ENCODE data around the gene KBTBD8. TPM values are rescaled to one million over a fixed set of nuclear protein-coding genes. Genes with fewer than 3 reads are reported as not detected.

Gene KBTBD8
- total RNA-seq, 1 experiment from 2014 or later: 0.91 TPM

GRCh38 chr3:66991459-66991858 lies 6.6 kb upstream of the KBTBD8 start:
- Histone ChIP-seq H3K4me1 (ENCODE audit: insufficient read depth, low read length) (no peaks in the 10 kb centered on the region), H4K20me1 (ENCODE audit: low read length) (no peaks in the 10 kb centered on the region), H3K9ac (ENCODE audit: low read length) (no peak overlapping the region), H3F3A (ENCODE audit: low read length, unreplicated experiment) (no peaks in the 10 kb centered on the region), H3K27ac (ENCODE audit: low read length) (no peak overlapping the region), H3K9me3 (ENCODE audit: low read length) (no peaks in the 10 kb centered on the region), H3K9me2 (replicated peaks; ENCODE audit: low read length) (no peaks in the 10 kb centered on the region), H3K4me3 (ENCODE audit: low read length) (no peak overlapping the region), H3K79me2 (ENCODE audit: low read length) (no peaks in the 10 kb centered on the region), H3K27me3 (ENCODE audit: low read length) (no peaks in the 10 kb centered on the region), H3K36me3 (ENCODE audit: low read depth, low read length) (no peaks in the 10 kb centered on the region), H3K4me2 (ENCODE audit: low read length) (no peak overlapping the region), H2AFZ (ENCODE audit: low read length) (no peak overlapping the region)
- DNase-seq (peak; percentile 31), ATAC-seq (no peak)
- TF ChIP-seq CTCF (conservative IDR thresholded peaks at IDR 0.05; ENCODE audit: low read depth, low read length) (no peak), EZH2phosphoT487 (IDR thresholded peaks at IDR 0.05; ENCODE audit: borderline replicate concordance, low read length) (no peak), EZH2 (IDR thresholded peaks at IDR 0.05; ENCODE audit: low read length, unreplicated experiment) (no peak)
- ChIA-PET CTCF (no interaction called here), POLR2A (ENCODE audit: unreplicated experiment) (no interaction called here)
- no TSS peak for BruUV-seq (replicated peaks)
- intact Hi-C loops (cut with micrococcal nuclease): no loop called here

DNA sequence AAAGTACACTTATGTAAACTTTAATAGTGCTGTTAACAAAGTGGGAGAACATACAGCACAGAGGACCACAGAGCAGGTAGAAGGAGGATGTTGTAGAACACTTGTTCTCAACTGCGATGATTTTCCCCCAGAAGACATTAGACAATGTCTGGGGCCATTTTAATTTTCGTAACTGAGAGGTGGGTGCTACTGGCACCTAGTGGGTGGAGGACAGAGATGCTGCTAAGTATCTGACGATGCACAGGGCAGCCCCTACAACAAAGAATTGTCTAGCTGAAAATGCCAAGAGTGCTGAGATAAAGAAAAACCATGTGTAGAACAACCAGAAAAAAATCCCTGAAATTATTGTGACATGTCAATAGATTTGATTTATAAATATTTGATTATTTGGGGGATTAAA lies 5.0 kb upstream of the KBTBD8 start:
- H3K36me3 ChIP-seq (ENCODE audit: low read depth, low read length): no peaks in the 10 kb centered on the region
- no TSS peak for BruUV-seq (replicated peaks)
- H3K4me1 ChIP-seq (ENCODE audit: insufficient read depth, low read length): no peaks in the 10 kb centered on the region
- H3F3A ChIP-seq (ENCODE audit: low read length, unreplicated experiment): no peaks in the 10 kb centered on the region
- no peak overlapping the region for H3K4me3 ChIP-seq (ENCODE audit: low read length)
- H3K9me2 ChIP-seq (replicated peaks; ENCODE audit: low read length): no peaks in the 10 kb centered on the region
- intact Hi-C loops (cut with micrococcal nuclease): no loop called here
- TF ChIP-seq CTCF (conservative IDR thresholded peaks at IDR 0.05; ENCODE audit: low read depth, low read length) (0 out of 2 replicates have a peak, but pooled peaks have one; percentile 14), EZH2 (IDR thresholded peaks at IDR 0.05; ENCODE audit: low read length, unreplicated experiment) (no peak)
- H4K20me1 ChIP-seq (ENCODE audit: low read length): no peaks in the 10 kb centered on the region
- H3K4me2 ChIP-seq (ENCODE audit: low read length): no peak overlapping the region
- DNase-seq (no peak), ATAC-seq (no peak)
- H3K79me2 ChIP-seq (ENCODE audit: low read length): no peaks in the 10 kb centered on the region
- no peaks in the 10 kb centered on the region for H3K27me3 ChIP-seq (ENCODE audit: low read length)
- H2AFZ ChIP-seq (ENCODE audit: low read length): no peak overlapping the region
- H3K9me3 ChIP-seq (ENCODE audit: low read length): no peaks in the 10 kb centered on the region
- no peak overlapping the region for H3K27ac ChIP-seq (ENCODE audit: low read length)
- ChIA-PET CTCF (no interaction called here), POLR2A (ENCODE audit: unreplicated experiment) (no interaction called here)
- H3K9ac ChIP-seq (ENCODE audit: low read length): no peak overlapping the region

DNA sequence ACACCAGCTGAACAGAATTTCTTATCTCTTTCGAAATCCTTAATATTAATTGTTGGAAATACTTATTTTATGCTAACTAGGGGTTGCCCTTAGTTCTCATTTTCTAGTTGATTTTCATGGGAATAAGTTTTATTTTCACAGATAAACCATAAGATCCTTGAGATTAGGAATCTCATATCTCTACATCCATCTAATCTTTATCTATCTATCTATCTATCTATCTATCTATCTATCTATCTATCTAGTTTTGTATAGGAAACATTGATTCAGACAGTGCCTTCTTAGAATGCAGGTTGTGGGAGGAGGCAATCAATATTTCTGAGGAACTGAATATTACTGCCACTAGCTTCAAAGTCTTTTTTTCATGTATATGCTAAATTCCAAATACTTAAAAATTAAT lies 3.5 kb upstream of the KBTBD8 start:
- intact Hi-C loops (cut with micrococcal nuclease): no loop called here
- H3K27me3 ChIP-seq (ENCODE audit: low read length): no peaks in the 10 kb centered on the region
- CTCF ChIA-PET: no interaction called here

More for the DNA sequence above, 3.5 kb upstream of the KBTBD8 start:
- Histone ChIP-seq H3K36me3 (ENCODE audit: low read depth, low read length) (no peaks in the 10 kb centered on the region), H3K9me3 (ENCODE audit: low read length) (no peaks in the 10 kb centered on the region), H2AFZ (ENCODE audit: low read length) (no peak overlapping the region), H3K4me3 (ENCODE audit: low read length) (no peak overlapping the region), H4K20me1 (ENCODE audit: low read length) (no peaks in the 10 kb centered on the region), H3K9me2 (replicated peaks; ENCODE audit: low read length) (no peaks in the 10 kb centered on the region), H3K4me2 (ENCODE audit: low read length) (no peak overlapping the region), H3K27ac (ENCODE audit: low read length) (no peak overlapping the region), H3K79me2 (ENCODE audit: low read length) (no peaks in the 10 kb centered on the region), H3K4me1 (ENCODE audit: insufficient read depth, low read length) (no peaks in the 10 kb centered on the region; the same call in 1 of the 2 replicates), H3K9ac (ENCODE audit: low read length) (no peak overlapping the region), H3F3A (ENCODE audit: low read length, unreplicated experiment) (no peaks in the 10 kb centered on the region)
- BruUV-seq (replicated peaks): no TSS peak
- ATAC-seq (no peak), DNase-seq (no peak)
- TF ChIP-seq CTCF (conservative IDR thresholded peaks at IDR 0.05; ENCODE audit: low read depth, low read length) (no peak), EZH2 (IDR thresholded peaks at IDR 0.05; ENCODE audit: low read length, unreplicated experiment) (no peak), EZH2phosphoT487 (IDR thresholded peaks at IDR 0.05; ENCODE audit: borderline replicate concordance, low read length) (no peak)
- POLR2A ChIA-PET (ENCODE audit: unreplicated experiment): no interaction called here
